Suprapubic skin (tissue), 4 donors: ENCODE results near the gene CFAP99. TPM values are rescaled to one million over a fixed set of nuclear protein-coding genes. Genes with fewer than 3 reads are reported as not detected.

Experiments used
- DNase-seq, 2 donors: peaks; one replicate each; pipeline ENCODE4 v3.0.0-alpha.2; 2019; ENCODE audit warnings: low spot score in 2 of 2
- H3K27ac ChIP-seq: fragments of 200-600 bp; sonication (generic); one replicate; pipeline ENCODE4 v1.5.1; 2019
- H3K27me3 ChIP-seq: fragments of 200-600 bp; sonication (generic); one replicate; pipeline ENCODE4 v1.5.1; 2019
- H3K36me3 ChIP-seq: fragments of 200-600 bp; sonication (generic); one replicate; pipeline ENCODE4 v1.5.1; 2019
- H3K4me1 ChIP-seq: fragments of 200-600 bp; sonication (generic); one replicate; pipeline ENCODE4 v1.5.1; 2019
- H3K4me3 ChIP-seq: fragments of 200-600 bp; sonication (generic); one replicate; pipeline ENCODE4 v1.5.1; 2019; ENCODE audit warnings: mild to moderate bottlenecking
- H3K9me3 ChIP-seq: fragments of 200-600 bp; sonication (generic); one replicate; pipeline ENCODE4 v1.5.1; 2019
- EP300 ChIP-seq: sonication (generic); formaldehyde crosslinking; IDR thresholded peaks from one replicate; pipeline ENCODE4 v1.6.1; 2017; ENCODE audit warnings: antibody characterized with exemption
- POLR2A ChIP-seq, 2 donors: fragments of 450-650 bp; IDR thresholded peaks; one replicate each; pipeline ENCODE4 v1.6.1; 2017; ENCODE audit warnings: antibody characterized with exemption in 2 of 2, mild to moderate bottlenecking in 2 of 2, moderate library complexity in 2 of 2
- POLR2AphosphoS5 ChIP-seq, 3 donors: sonication (generic); formaldehyde crosslinking; IDR thresholded peaks; one replicate each; pipeline ENCODE4 v1.6.1; 2017; ENCODE audit warnings: antibody characterized with exemption in 3 of 3
- WGBS: methylation state at CpG from one replicate; pipeline ENCODE4 v1.1.5; 2018; 5-methylcytosine and 5-hydroxymethylcytosine counted together
- total RNA-seq, 4 donors: library from RNA; depleted of rRNA; stranded (reverse); fragments of >200 nt; gene quantifications; one replicate each; pipeline ENCODE4 v1.1.0, GENCODE V29; 2016
- TF ChIP-seq, protein P1 (sequence below), 2 donors: fragments of 200-600 bp in 1 of 2; fragments of 450-650 bp in 1 of 2; sonication (generic) in 1 of 2; IDR thresholded peaks; one replicate each; pipeline ENCODE4 v1.5.1; 2016 to 2019; ENCODE audit warnings: antibody characterized with exemption in 2 of 2, mild to moderate bottlenecking in 1 of 2, moderate library complexity in 1 of 2

CFAP99 gene
- total RNA-seq, 4 donors from 2014 or later = not detected

- Histone ChIP-seq H3K4me3 (no peak overlapping the region), H3K9me3 (no peaks in the 10 kb centered on the region), H3K4me1 (peaks cover 16% of the 10 kb centered on the region), H3K36me3 (no peaks in the 10 kb centered on the region), H3K27me3 (no peaks in the 10 kb centered on the region), H3K27ac (no peak overlapping the region)
- WGBS = 74% methylated on average over 16 of the region's 20 CpGs
- DNase-seq = no peak
- TF ChIP-seq EP300 = no peak
- TF ChIP-seq POLR2A (IDR thresholded peaks at IDR 0.05) = no peak
- TF ChIP-seq, protein P1, sequence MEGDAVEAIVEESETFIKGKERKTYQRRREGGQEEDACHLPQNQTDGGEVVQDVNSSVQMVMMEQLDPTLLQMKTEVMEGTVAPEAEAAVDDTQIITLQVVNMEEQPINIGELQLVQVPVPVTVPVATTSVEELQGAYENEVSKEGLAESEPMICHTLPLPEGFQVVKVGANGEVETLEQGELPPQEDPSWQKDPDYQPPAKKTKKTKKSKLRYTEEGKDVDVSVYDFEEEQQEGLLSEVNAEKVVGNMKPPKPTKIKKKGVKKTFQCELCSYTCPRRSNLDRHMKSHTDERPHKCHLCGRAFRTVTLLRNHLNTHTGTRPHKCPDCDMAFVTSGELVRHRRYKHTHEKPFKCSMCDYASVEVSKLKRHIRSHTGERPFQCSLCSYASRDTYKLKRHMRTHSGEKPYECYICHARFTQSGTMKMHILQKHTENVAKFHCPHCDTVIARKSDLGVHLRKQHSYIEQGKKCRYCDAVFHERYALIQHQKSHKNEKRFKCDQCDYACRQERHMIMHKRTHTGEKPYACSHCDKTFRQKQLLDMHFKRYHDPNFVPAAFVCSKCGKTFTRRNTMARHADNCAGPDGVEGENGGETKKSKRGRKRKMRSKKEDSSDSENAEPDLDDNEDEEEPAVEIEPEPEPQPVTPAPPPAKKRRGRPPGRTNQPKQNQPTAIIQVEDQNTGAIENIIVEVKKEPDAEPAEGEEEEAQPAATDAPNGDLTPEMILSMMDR (IDR thresholded peaks at IDR 0.05) = no peak
- TF ChIP-seq POLR2AphosphoS5 (IDR thresholded peaks at IDR 0.05) = no peak
These were observed 21.0 kb upstream of the CFAP99 start for GRCh38 chr4:2397596-2398379.

GRCh38 chr4:2399216-2399615 lies 19.5 kb upstream of the CFAP99 start:
- Histone ChIP-seq H3K9me3 (no peaks in the 10 kb centered on the region), H3K36me3 (no peaks in the 10 kb centered on the region), H3K27me3 (no peaks in the 10 kb centered on the region), H3K4me1 (peaks cover 20% of the 10 kb centered on the region), H3K27ac (no peak overlapping the region), H3K4me3 (no peak overlapping the region)
- DNase-seq = no peak
- 89% methylated on average over 10 of the region's 10 CpGs for WGBS
- TF ChIP-seq EP300 (no peak), POLR2AphosphoS5 (IDR thresholded peaks at IDR 0.05) (no peak), POLR2A (IDR thresholded peaks at IDR 0.05) (no peak)
- TF ChIP-seq, protein P1 (IDR thresholded peaks at IDR 0.05) = no peak

- WGBS = 91% methylated on average over 16 of the region's 28 CpGs
- peaks cover 20% of the 10 kb centered on the region for H3K4me1 ChIP-seq
- no peaks in the 10 kb centered on the region for H3K27me3 ChIP-seq
- no peak overlapping the region for H3K4me3 ChIP-seq
- no peak overlapping the region for H3K27ac ChIP-seq
- no peak for TF ChIP-seq POLR2AphosphoS5 (IDR thresholded peaks at IDR 0.05)
- no peak for TF ChIP-seq EP300
- TF ChIP-seq, protein P1 (IDR thresholded peaks at IDR 0.05) = no peak
- no peak for TF ChIP-seq POLR2A (IDR thresholded peaks at IDR 0.05)
- DNase-seq = no peak
- no peaks in the 10 kb centered on the region for H3K36me3 ChIP-seq
- no peaks in the 10 kb centered on the region for H3K9me3 ChIP-seq
These were observed 19.0 kb upstream of the CFAP99 start for GRCh38 chr4:2399631-2400190.

DNA sequence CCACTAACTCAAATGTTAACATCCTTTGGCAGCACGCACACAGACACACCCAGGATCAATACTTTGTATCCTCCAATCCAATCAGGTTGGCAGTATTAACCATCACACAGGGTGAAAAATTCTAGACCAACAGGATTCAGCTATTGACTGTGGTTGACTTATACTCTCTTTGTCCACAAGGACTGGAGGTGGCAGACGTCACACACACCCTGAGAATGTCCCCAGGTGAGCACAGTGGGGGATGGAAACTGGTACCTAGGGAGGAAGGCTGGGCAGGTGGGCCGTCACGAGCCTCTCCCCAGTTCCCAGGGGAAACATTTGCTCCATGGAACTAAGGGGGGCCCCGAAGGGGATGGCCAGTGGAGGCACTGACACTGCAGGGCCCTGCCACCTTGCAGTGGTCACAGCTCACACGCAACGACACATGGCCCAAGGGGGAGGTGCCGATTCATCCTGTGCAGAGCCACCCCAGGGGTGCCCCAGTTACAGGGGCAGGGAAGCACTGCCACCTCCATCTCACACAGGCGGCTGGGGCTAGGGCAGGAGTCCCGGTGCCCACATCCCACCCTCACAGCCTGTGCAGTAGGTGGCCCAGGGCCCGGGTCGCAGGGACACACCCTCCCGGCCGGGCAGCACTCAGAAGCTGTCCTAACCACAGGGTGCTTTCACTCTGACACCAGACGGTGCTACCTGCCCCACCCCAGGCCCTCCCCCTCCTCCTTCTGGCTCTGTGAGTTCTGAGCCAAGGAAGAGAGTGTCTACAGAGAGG lies 17.7 kb upstream of the CFAP99 start:
- no peak for DNase-seq
- TF ChIP-seq POLR2AphosphoS5 (IDR thresholded peaks at IDR 0.05) = no peak
- TF ChIP-seq, protein P1 (IDR thresholded peaks at IDR 0.05) = no peak
- TF ChIP-seq POLR2A (IDR thresholded peaks at IDR 0.05) = no peak
- TF ChIP-seq EP300 = no peak
- Histone ChIP-seq H3K9me3 (no peaks in the 10 kb centered on the region), H3K27ac (no peak overlapping the region), H3K4me3 (no peak overlapping the region), H3K27me3 (no peaks in the 10 kb centered on the region), H3K4me1 (peaks cover 20% of the 10 kb centered on the region), H3K36me3 (no peaks in the 10 kb centered on the region)
- whole genome bisulfite sequencing = 89% methylated on average over 5 of the region's 15 CpGs

GRCh38 chr4:2401610-2401983 lies 17.2 kb upstream of the CFAP99 start:
- no peak for DNase-seq
- WGBS = 53% methylated on average over 9 of the region's 15 CpGs
- Histone ChIP-seq H3K9me3 (no peaks in the 10 kb centered on the region), H3K27me3 (no peaks in the 10 kb centered on the region), H3K36me3 (no peaks in the 10 kb centered on the region), H3K4me1 (peaks cover 20% of the 10 kb centered on the region), H3K4me3 (peak overlapping the region; percentile 37), H3K27ac (no peak overlapping the region)
- TF ChIP-seq POLR2AphosphoS5 (IDR thresholded peaks at IDR 0.05) (no peak), EP300 (no peak), POLR2A (IDR thresholded peaks at IDR 0.05) (no peak)
- TF ChIP-seq, protein P1 (IDR thresholded peaks at IDR 0.05) = no peak
